ENCODE data around the gene MAP1LC3B. TPM values are rescaled to one million over a fixed set of nuclear protein-coding genes. Genes with fewer than 3 reads are reported as not detected.
A peak's percentile ranks its signal among the peaks of the same experiment; 100 is the strongest.
"Not testable (repeated sequence)": the region's sequence is repeated elsewhere in the genome, so short reads cannot be mapped to it uniquely, and the experiment has no call there.

MAP1LC3B gene
- total and polyA plus RNA-seq, 12 donors = 47.0 to 161 (median 125) TPM

- no peak for DNase-seq
- Histone ChIP-seq H3K4me1 (peaks cover 7 to 66% (median 52%) of the 10 kb centered on the region in 9 donors), H3K27ac (peak overlapping the region; percentile 74 to 92 (median 90)), H3K27me3 (no peaks in the 10 kb centered on the region), H3K4me3 (peak overlapping the region; percentile 47 to 81 (median 66)), H3K36me3 (peaks cover 0 to 8% (median 0%) of the 10 kb centered on the region in 9 donors), H3K9me3 (no peaks in the 10 kb centered on the region)
- ATAC-seq = no peak
- intact Hi-C loops (cut with DNase I) = loop anchor here in 8 of 10 donors (5.0 to 10.0 kb wide), 4 partner anchors 55 to 817 kb away; partner anchors contain the start of genes C16orf95 (in 3 of the 8) and FOXC2 (in 1 of the 8)
- WGBS, 2 donors = 19 to 26% methylated on average over 17 of the region's 17 CpGs
- TF ChIP-seq, protein P1, sequence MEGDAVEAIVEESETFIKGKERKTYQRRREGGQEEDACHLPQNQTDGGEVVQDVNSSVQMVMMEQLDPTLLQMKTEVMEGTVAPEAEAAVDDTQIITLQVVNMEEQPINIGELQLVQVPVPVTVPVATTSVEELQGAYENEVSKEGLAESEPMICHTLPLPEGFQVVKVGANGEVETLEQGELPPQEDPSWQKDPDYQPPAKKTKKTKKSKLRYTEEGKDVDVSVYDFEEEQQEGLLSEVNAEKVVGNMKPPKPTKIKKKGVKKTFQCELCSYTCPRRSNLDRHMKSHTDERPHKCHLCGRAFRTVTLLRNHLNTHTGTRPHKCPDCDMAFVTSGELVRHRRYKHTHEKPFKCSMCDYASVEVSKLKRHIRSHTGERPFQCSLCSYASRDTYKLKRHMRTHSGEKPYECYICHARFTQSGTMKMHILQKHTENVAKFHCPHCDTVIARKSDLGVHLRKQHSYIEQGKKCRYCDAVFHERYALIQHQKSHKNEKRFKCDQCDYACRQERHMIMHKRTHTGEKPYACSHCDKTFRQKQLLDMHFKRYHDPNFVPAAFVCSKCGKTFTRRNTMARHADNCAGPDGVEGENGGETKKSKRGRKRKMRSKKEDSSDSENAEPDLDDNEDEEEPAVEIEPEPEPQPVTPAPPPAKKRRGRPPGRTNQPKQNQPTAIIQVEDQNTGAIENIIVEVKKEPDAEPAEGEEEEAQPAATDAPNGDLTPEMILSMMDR (IDR thresholded peaks at IDR 0.05) = no peak
These were observed 9.9 kb upstream of the MAP1LC3B start for GRCh38 chr16:87382023-87382785.

DNA sequence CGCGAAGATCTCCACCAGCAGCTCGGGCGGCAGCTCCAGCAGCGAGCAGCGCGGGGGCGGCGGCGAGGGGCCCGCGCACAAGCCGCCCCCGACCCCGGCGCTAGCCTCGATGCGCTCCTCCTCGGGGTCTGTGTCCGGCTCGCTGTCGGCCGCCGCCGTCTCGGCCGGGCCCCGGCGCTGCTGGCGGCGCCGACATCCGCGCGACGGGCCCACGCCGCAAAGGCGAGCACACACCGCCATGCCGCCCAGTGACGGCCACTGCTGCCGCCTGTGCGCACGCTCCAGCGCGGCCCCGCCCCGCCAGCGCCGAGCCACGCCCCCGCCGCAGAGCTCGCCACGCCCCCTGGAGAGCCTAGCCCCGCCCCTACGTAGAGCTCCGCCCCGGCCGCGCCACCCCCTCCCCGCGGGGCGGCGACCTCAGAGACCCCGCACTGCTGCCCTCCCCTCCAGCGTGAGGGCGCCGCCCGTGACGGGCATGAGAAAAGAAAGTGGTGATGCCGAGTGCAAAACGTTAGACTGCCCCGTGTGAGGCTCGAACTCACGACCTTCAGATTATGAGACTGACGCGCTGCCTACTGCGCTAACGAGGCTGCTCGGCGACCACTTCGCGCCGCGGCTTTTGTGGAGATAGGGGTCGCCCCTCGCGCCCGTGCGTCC, 8.5 kb upstream of the MAP1LC3B start, which contains the start of gene FBXO31:
TSS of gene FBXO31 (minus strand) at position 272 of the 657 bp plus-strand sequence. CDS start at position 240, 32 bp downstream.
- ATAC-seq (peak; percentile 82 to 94 (median 88)), DNase-seq (peak; percentile 84 to 90)
- Histone ChIP-seq H3K4me3 (peak within 1 kb of the TSS; percentile 47 to 81 (median 66)), H3K27ac (peak within 1 kb of the TSS; percentile 74 to 92 (median 90)), H3K9me3 (no peaks in the 10 kb centered on the region), H3K27me3 (no peaks in the 10 kb centered on the region), H3K4me1 (peaks cover 14 to 67% (median 59%) of the 10 kb centered on the region in 9 donors), H3K36me3 (no peaks in the 10 kb centered on the region)
- 0 to 1% methylated on average over 87 to 92 of the region's 92 CpGs for WGBS, 2 donors
- TF ChIP-seq, protein P1 (IDR thresholded peaks at IDR 0.05) = no peak
- intact Hi-C loops (cut with DNase I) = loop anchor here in 8 of 10 donors (5.0 to 10.0 kb wide), 4 partner anchors 56 to 819 kb away; partner anchors contain the start of genes C16orf95 (in 3 of the 8) and FOXC2 (in 1 of the 8)

GRCh38 chr16:87384162-87384874, 7.8 kb upstream of the MAP1LC3B start:
- H3K4me3 ChIP-seq = peak overlapping the region; percentile 47 to 81 (median 66)
- no peaks in the 10 kb centered on the region for H3K27me3 ChIP-seq
- peaks cover 14 to 68% (median 62%) of the 10 kb centered on the region in 9 donors for H3K4me1 ChIP-seq
- H3K27ac ChIP-seq = peak overlapping the region; percentile 74 to 92 (median 90)
- H3K9me3 ChIP-seq = no peaks in the 10 kb centered on the region
- ATAC-seq (peak; percentile 25 to 66 (median 34)), DNase-seq (peak in 1 of 2 donors; percentile 67)
- TF ChIP-seq, protein P1 (IDR thresholded peaks at IDR 0.05) = peak in 2 of 9 donors; percentile 10 to 18
- H3K36me3 ChIP-seq = no peaks in the 10 kb centered on the region
- WGBS, 2 donors = 4 to 5% methylated on average over 64 of the region's 64 CpGs
- intact Hi-C loops (cut with DNase I) = loop anchor here in 8 of 10 donors (5.0 to 10.0 kb wide), 4 partner anchors 57 to 820 kb away; partner anchors contain the start of genes C16orf95 (in 3 of the 8) and FOXC2 (in 1 of the 8)

GRCh38 chr16:87384875-87385167, 7.3 kb upstream of the MAP1LC3B start:
- 78 to 82% methylated on average over 12 of the region's 12 CpGs for WGBS, 2 donors
- DNase-seq, H3K9me3 ChIP-seq, ATAC-seq, H3K27me3 ChIP-seq, H3K36me3 ChIP-seq: not testable (repeated sequence)
- peak overlapping the region; percentile 47 to 81 (median 66) for H3K4me3 ChIP-seq
- peak overlapping the region; percentile 74 to 92 (median 90) for H3K27ac ChIP-seq
- intact Hi-C loops (cut with DNase I) = loop anchor here in 8 of 10 donors (5.0 to 10.0 kb wide), 4 partner anchors 58 to 820 kb away; partner anchors contain the start of genes C16orf95 (in 3 of the 8) and FOXC2 (in 1 of the 8)
- H3K4me1 ChIP-seq = peaks cover 14 to 66% (median 59%) of the 10 kb centered on the region in 9 donors
